Measurements from ENCODE around the gene RWDD4. TPM values are rescaled to one million over a fixed set of nuclear protein-coding genes. Genes with fewer than 3 reads are reported as not detected.

RWDD4 gene
- total RNA-seq, 1 donor: 19.9 TPM

DNA sequence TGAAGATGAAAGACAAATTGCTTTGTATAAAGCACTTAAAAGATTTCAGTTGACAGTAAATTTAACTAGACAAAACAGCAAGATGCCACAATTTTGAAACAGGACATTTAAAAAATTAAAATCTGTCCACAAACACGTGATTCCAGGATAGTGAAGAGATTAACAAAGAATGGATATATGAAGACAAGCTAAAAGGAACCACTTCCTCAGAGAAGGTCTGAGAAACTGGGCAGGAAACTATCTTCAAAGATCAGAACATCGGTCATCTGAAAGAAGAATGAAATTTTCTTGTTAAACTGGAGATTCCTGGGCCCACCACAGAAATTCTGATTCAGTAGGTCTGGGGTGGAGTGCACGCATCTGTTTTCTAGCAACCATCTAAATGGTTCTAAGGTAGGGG is 1.4 kb downstream of the RWDD4 start:
- Histone ChIP-seq H2AFZ (ENCODE audit: low read length) (peak overlapping the region; percentile 33), H3K4me1 (ENCODE audit: insufficient read depth, low read length) (peaks cover 14% of the 10 kb centered on the region), H3K27me3 (ENCODE audit: insufficient read depth, low read length) (no peaks in the 10 kb centered on the region), H3K9me3 (ENCODE audit: low read depth, low read length) (no peaks in the 10 kb centered on the region), H4K20me1 (ENCODE audit: insufficient read depth, low read length) (peaks cover 10% of the 10 kb centered on the region), H3K4me3 (ENCODE audit: insufficient read depth, low read length) (peak overlapping the region; percentile 87), H3K36me3 (ENCODE audit: insufficient read depth, low read length) (peaks cover 23% of the 10 kb centered on the region), H3K4me2 (ENCODE audit: insufficient read depth, low read length) (peak overlapping the region; percentile 95), H3K27ac (ENCODE audit: low read depth, low read length) (peak overlapping the region; percentile 85), H3K79me2 (ENCODE audit: insufficient read depth, low read length) (peaks cover 66% of the 10 kb centered on the region)
- peak; percentile 72 for DNase-seq (ENCODE audit: insufficient read length, low spot score, missing footprints)
- TF ChIP-seq, protein P1, sequence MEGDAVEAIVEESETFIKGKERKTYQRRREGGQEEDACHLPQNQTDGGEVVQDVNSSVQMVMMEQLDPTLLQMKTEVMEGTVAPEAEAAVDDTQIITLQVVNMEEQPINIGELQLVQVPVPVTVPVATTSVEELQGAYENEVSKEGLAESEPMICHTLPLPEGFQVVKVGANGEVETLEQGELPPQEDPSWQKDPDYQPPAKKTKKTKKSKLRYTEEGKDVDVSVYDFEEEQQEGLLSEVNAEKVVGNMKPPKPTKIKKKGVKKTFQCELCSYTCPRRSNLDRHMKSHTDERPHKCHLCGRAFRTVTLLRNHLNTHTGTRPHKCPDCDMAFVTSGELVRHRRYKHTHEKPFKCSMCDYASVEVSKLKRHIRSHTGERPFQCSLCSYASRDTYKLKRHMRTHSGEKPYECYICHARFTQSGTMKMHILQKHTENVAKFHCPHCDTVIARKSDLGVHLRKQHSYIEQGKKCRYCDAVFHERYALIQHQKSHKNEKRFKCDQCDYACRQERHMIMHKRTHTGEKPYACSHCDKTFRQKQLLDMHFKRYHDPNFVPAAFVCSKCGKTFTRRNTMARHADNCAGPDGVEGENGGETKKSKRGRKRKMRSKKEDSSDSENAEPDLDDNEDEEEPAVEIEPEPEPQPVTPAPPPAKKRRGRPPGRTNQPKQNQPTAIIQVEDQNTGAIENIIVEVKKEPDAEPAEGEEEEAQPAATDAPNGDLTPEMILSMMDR (IDR thresholded peaks at IDR 0.05; ENCODE audit: extremely low read depth, low read depth, low read length): no peak

DNA sequence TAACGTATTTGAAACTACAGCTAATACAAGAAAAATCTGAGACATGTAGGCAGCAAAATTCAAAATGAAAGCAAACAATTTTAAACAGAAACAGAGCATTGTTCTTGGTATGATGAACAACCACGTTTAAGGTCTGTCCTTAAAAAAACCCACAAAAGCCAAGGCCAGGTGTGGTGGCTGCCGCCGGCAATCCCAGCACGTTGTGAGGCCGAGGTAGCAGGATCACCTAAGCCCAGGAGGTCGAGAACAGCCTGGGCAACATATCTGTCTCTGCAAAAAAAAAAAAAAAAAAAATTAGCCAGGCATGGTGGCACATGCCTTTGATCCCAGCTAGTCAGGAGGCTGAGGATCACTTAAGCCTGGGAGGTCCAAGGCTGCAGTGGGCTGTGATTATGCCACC is 13.7 kb downstream of the RWDD4 start:
- H3K4me2 ChIP-seq (ENCODE audit: insufficient read depth, low read length): no peak overlapping the region
- H4K20me1 ChIP-seq (ENCODE audit: insufficient read depth, low read length): no peaks in the 10 kb centered on the region
- H2AFZ ChIP-seq (ENCODE audit: low read length): no peak overlapping the region
- peaks cover 45% of the 10 kb centered on the region for H3K36me3 ChIP-seq (ENCODE audit: insufficient read depth, low read length)
- TF ChIP-seq, protein P1 (IDR thresholded peaks at IDR 0.05; ENCODE audit: extremely low read depth, low read depth, low read length): no peak
- DNase-seq (ENCODE audit: insufficient read length, low spot score, missing footprints): no peak
- no peak overlapping the region for H3K27ac ChIP-seq (ENCODE audit: low read depth, low read length)
- H3K4me1 ChIP-seq (ENCODE audit: insufficient read depth, low read length): no peaks in the 10 kb centered on the region
- H3K79me2 ChIP-seq (ENCODE audit: insufficient read depth, low read length): no peaks in the 10 kb centered on the region
- H3K9me3 ChIP-seq (ENCODE audit: low read depth, low read length): no peaks in the 10 kb centered on the region
- H3K4me3 ChIP-seq (ENCODE audit: insufficient read depth, low read length): no peak overlapping the region
- no peaks in the 10 kb centered on the region for H3K27me3 ChIP-seq (ENCODE audit: insufficient read depth, low read length)

DNA sequence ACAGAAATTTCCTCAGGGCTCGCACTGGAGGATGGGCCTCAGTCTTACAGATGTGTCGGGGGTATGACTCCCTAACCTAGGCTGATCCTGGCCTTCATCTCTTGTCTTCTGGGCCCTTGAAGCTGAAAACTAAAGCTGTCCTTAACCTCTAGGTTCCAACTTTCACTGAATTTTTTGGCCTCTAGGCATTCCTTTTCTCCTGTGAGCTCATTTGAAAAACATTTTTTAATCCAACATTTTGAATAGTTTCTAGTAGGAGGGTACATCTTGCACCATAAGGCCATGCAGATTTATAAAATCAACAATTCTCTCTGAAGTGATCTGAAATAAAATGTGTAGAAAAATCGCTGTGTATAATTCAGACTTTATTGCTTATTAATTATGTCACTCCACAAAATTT is 19.7 kb downstream of the RWDD4 start:
- H3K4me1 ChIP-seq (ENCODE audit: insufficient read depth, low read length): peaks cover 31% of the 10 kb centered on the region
- no peaks in the 10 kb centered on the region for H3K27me3 ChIP-seq (ENCODE audit: insufficient read depth, low read length)
- no peaks in the 10 kb centered on the region for H4K20me1 ChIP-seq (ENCODE audit: insufficient read depth, low read length)
- H3K9me3 ChIP-seq (ENCODE audit: low read depth, low read length): no peaks in the 10 kb centered on the region
- peak overlapping the region; percentile 67 for H3K27ac ChIP-seq (ENCODE audit: low read depth, low read length)
- peaks cover 4% of the 10 kb centered on the region for H3K36me3 ChIP-seq (ENCODE audit: insufficient read depth, low read length)
- TF ChIP-seq, protein P1 (IDR thresholded peaks at IDR 0.05; ENCODE audit: extremely low read depth, low read depth, low read length): no peak
- no peak overlapping the region for H2AFZ ChIP-seq (ENCODE audit: low read length)
- no peaks in the 10 kb centered on the region for H3K79me2 ChIP-seq (ENCODE audit: insufficient read depth, low read length)
- no peak for DNase-seq (ENCODE audit: insufficient read length, low spot score, missing footprints)
- peak overlapping the region; percentile 52 for H3K4me2 ChIP-seq (ENCODE audit: insufficient read depth, low read length)
- no peak overlapping the region for H3K4me3 ChIP-seq (ENCODE audit: insufficient read depth, low read length)

DNA sequence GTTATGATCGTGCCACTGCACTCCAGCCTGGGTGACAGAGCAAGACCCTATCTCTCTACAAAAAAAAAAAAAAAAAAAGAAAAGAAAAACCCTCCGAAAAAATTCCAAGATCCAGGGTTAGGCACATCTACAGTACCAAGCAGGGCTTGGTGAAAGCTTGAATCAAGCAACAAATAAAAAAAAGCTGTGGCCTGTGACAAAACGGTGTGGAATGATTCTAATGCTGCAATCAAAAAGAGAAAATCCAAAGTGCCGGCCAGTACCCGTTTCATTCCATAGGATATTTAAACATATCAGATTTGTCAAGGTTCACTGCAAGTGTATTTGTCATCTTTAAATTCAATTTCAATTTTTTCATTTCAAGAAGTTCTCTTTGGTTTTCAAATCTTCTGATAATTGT is 20.5 kb downstream of the RWDD4 start:
- H3K4me3 ChIP-seq (ENCODE audit: insufficient read depth, low read length): no peak overlapping the region
- TF ChIP-seq, protein P1 (IDR thresholded peaks at IDR 0.05; ENCODE audit: extremely low read depth, low read depth, low read length): no peak
- no peak for DNase-seq (ENCODE audit: insufficient read length, low spot score, missing footprints)
- H4K20me1 ChIP-seq (ENCODE audit: insufficient read depth, low read length): no peaks in the 10 kb centered on the region
- peaks cover 31% of the 10 kb centered on the region for H3K4me1 ChIP-seq (ENCODE audit: insufficient read depth, low read length)
- no peaks in the 10 kb centered on the region for H3K27me3 ChIP-seq (ENCODE audit: insufficient read depth, low read length)
- peak overlapping the region; percentile 52 for H3K4me2 ChIP-seq (ENCODE audit: insufficient read depth, low read length)
- no peaks in the 10 kb centered on the region for H3K79me2 ChIP-seq (ENCODE audit: insufficient read depth, low read length)
- H3K27ac ChIP-seq (ENCODE audit: low read depth, low read length): peak overlapping the region; percentile 70
- no peak overlapping the region for H2AFZ ChIP-seq (ENCODE audit: low read length)
- peaks cover 4% of the 10 kb centered on the region for H3K36me3 ChIP-seq (ENCODE audit: insufficient read depth, low read length)
- no peaks in the 10 kb centered on the region for H3K9me3 ChIP-seq (ENCODE audit: low read depth, low read length)

Data from osteoblast (primary cell).